IPS-20b (cell line): ENCODE measurements around the gene WDR91.
"Not testable (repeated sequence)": the region's sequence is repeated elsewhere in the genome, so short reads cannot be mapped to it uniquely, and the experiment has no call there.

Source experiments
- H3K27ac ChIP-seq: one replicate; pipeline ENCODE4 v1.5.1; 2013; ENCODE audit warnings: low read length
- H3K27me3 ChIP-seq: 2 replicates; pipeline ENCODE4 v1.6.1; 2013; ENCODE audit warnings: mild to moderate bottlenecking, low read length, inconsistent platforms; ENCODE audit not compliant: insufficient read depth
- H3K36me3 ChIP-seq: 2 replicates; pipeline ENCODE4 v1.6.1; 2013; ENCODE audit warnings: low read depth, mild to moderate bottlenecking, inconsistent platforms, low read length, moderate library complexity; ENCODE audit not compliant: insufficient read depth
- H3K4me1 ChIP-seq: 2 replicates; pipeline ENCODE4 v1.6.1; 2013; ENCODE audit warnings: mild to moderate bottlenecking, control low read depth, inconsistent platforms, low read length, moderate library complexity; ENCODE audit not compliant: insufficient read depth
- H3K4me3 ChIP-seq: 2 replicates; pipeline ENCODE4 v1.5.1; 2013; ENCODE audit warnings: mild to moderate bottlenecking, low read length, inconsistent platforms
- H3K9ac ChIP-seq: 2 replicates; pipeline ENCODE4 v1.6.1; 2013; ENCODE audit warnings: low read depth, mild to moderate bottlenecking, inconsistent platforms, low read length, moderate library complexity
- H3K9me3 ChIP-seq: 2 replicates; pipeline ENCODE4 v1.6.1; 2013; ENCODE audit warnings: mild to moderate bottlenecking, low read depth, low read length, inconsistent platforms; ENCODE audit not compliant: insufficient read depth

Gene WDR91

DNA sequence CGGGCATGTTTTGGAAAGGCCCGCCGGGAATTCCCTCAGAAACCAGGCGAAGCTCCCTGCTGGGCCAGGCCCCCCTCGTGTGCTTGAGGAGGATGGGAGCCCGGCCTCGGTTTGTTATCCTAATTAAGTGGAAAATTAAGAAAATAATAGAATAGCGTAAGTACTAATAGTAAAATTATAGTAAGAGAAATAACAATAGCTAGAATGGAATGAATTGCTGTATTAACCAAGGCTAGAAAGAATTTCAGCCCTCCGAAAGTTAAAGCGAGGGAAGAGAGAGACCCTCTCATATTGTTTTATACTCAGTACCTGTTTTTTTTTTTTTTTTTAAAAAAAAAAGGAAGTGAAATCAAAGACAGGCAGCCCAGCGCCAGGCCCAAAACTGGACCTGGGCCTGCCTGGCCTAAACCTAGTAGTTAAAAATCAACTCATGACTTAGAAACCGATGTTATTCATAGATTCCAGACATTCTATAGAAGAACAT, 40.3 kb downstream of the WDR91 start:
- H3K4me3 ChIP-seq, result peak overlapping the region; percentile 88; the same call in 1 of the 2 replicates
- not testable (repeated sequence) for H3K27ac ChIP-seq, H3K4me1 ChIP-seq, H3K9me3 ChIP-seq, H3K27me3 ChIP-seq
- H3K9ac ChIP-seq, result peak overlapping the region; percentile 84; the same call in 1 of the 2 replicates
- peaks cover 28% of the 10 kb centered on the region for H3K36me3 ChIP-seq

DNA sequence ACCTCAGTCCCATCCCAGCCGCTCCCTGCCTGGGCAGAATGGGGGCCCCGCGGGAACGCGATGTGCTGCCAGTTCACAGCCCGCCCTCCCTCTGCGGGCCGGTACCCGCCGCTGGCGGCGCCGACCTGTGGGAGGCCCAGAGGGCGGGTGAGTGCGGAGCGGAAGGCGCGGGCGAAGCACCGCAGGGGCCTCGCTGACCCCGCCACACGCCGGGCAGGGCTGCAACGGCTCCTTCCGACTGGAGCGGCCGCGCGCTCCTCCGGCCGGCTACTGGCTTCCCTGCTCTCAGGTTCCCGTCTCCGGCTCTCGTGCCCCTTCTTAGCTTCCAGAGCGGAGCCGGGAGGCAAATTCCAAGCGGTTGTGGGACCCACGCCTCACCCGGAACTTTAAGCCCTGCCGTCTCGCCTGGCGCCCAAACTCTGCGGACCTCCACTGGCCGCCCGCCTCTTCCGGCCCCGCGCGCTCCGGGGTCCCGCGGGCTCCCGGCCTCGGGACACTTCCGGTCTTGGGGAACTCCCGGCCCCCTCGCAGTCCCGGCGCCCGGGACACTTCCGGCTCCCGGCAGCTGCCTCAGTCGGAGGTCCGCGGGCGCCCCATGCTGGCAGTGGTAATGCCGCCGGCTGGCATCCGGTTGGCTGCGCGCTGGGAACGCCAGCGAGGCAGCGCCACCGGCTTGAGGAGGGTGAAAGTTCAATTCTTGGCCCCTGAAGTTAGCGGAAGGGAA, 40.9 kb downstream of the WDR91 start, which contains the start of gene CYREN:
Gene CYREN, minus strand, starts transcription at position 434 of the 724 bp plus-strand sequence. CDS start 1,785 bp downstream, outside the sequence.
- Histone ChIP-seq H3K4me3 (peak within 1 kb of the TSS; percentile 88), H3K4me1 (peaks cover 9% of the 10 kb centered on the region), H3K9me3 (no peaks in the 10 kb centered on the region), H3K27me3 (no peaks in the 10 kb centered on the region), H3K36me3 (peaks cover 34% of the 10 kb centered on the region), H3K9ac (peak within 1 kb of the TSS; percentile 84), H3K27ac (peak within 1 kb of the TSS; percentile 87)

DNA sequence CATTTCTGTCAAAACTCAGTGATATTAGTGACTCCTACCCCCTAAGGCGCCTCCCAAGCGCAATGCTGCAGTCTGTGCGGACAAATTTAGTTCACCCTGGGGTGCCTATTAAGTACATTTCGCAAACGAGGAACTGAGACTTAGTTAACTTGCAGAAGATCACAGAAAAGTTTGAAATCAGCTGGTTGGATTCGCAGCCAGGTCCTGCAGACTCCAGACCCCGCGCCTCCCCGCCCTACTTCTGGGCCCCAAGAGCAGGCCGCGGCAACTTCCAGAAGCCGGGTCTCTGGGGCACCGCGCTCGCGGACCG, 41.4 kb downstream of the WDR91 start:
- no peaks in the 10 kb centered on the region for H3K9me3 ChIP-seq
- peak overlapping the region; percentile 84 for H3K9ac ChIP-seq
- H3K4me1 ChIP-seq, result peaks cover 9% of the 10 kb centered on the region
- peaks cover 39% of the 10 kb centered on the region for H3K36me3 ChIP-seq
- peak overlapping the region; percentile 88 for H3K4me3 ChIP-seq
- H3K27me3 ChIP-seq, result no peaks in the 10 kb centered on the region
- H3K27ac ChIP-seq, result peak overlapping the region; percentile 87

DNA sequence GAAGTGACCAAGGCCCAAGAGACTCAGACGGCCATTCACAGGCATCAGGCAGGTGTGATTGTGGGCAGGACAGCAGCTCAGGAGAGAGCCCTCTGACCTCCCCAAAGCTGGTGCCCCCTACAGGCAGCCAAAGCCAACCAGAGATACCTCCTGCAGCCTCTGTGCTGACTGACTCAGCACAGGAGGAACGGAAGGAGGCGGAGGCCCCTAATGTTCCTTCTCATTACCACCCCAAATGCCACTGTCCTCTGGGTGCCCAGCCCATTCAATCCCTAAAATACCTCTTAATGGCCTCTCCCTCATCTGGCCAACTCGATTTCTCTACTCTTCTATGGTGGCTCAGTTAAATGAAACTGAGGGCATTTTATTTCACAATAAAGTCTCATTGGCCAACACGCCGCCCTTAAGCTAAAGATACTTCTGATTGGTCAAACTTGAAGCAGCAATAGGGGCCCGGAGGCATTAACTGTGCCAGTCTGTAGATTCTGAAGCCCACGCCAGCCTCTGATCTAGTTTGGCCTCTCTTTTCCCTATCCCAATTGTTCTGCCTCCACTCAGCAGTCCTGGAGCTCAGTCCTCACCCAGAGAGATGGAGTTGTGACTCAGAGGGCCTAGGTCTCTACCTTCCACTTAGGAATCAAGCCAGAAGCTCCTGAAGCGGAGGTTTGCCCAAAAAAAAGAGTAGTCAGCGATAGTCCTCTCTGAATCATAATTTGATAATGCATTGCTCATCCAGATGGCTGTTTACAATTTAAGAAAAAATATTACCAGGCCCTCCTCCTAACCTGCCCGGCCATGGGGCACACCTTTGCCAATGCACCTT, 42.0 kb downstream of the WDR91 start:
- peaks cover 9% of the 10 kb centered on the region for H3K4me1 ChIP-seq
- H3K4me3 ChIP-seq, result peak overlapping the region; percentile 88
- H3K9ac ChIP-seq, result peak overlapping the region; percentile 84
- no peak overlapping the region for H3K27ac ChIP-seq
- no peaks in the 10 kb centered on the region for H3K27me3 ChIP-seq
- H3K36me3 ChIP-seq, result peaks cover 44% of the 10 kb centered on the region
- no peaks in the 10 kb centered on the region for H3K9me3 ChIP-seq

DNA sequence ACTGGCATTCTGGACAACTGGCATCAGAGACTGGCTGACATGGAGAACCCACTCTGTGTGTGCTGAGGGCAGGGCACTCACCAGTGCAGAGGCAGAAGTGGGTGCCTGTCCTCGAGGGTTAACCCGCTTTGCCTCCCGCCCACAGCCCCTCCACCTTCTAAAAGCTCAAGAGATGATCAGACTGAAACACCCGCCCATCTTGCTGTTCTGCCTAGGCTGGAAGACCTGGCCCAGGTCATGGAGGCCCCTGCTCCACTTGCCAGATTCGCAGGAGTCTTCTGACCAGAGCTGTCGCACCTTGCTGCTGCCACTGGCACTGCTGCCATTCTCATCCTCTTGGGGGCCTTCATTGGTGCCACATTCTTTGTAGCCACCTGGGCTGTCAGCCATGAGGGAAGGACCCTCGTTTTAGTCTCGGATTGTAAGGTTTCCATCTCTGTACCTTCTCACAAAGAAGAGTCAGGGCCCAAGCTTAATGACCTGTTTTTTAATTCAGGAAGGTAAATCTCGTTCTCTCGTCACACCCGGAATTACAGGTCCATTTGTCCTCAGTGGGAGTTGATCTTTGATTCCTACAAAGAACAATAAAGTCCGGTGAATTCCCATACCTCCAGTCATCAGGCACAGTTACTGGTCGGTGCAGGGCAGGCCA, 42.7 kb downstream of the WDR91 start:
- Histone ChIP-seq H3K4me3 (no peak overlapping the region), H3K9ac (no peak overlapping the region), H3K27me3 (no peaks in the 10 kb centered on the region), H3K9me3 (no peaks in the 10 kb centered on the region), H3K36me3 (peaks cover 46% of the 10 kb centered on the region), H3K27ac (no peak overlapping the region), H3K4me1 (peaks cover 9% of the 10 kb centered on the region)

DNA sequence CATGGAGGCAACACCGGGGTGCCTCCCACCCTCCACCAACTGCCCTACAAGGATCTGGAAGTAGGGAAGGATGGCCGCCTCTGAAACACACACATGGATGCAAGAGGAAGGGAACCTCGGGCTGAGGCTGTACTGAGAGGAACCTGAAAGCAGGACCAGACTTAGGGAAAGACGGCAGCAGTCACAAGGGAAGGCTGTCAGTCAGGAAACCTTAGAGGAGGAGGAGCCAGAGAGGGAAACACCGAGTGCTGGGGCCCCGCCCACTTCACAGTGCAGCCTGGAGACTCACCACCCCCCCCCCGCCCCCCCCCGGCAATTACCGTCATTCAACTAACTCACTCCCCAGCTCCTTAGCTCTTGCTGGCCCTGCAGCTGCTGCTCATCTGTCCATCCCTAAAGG, 43.3 kb downstream of the WDR91 start:
- H3K4me3 ChIP-seq, result no peak overlapping the region
- H3K27ac ChIP-seq, result no peak overlapping the region
- no peak overlapping the region for H3K9ac ChIP-seq
- H3K9me3 ChIP-seq, result no peaks in the 10 kb centered on the region
- peaks cover 46% of the 10 kb centered on the region for H3K36me3 ChIP-seq
- peaks cover 9% of the 10 kb centered on the region for H3K4me1 ChIP-seq
- H3K27me3 ChIP-seq, result no peaks in the 10 kb centered on the region

DNA sequence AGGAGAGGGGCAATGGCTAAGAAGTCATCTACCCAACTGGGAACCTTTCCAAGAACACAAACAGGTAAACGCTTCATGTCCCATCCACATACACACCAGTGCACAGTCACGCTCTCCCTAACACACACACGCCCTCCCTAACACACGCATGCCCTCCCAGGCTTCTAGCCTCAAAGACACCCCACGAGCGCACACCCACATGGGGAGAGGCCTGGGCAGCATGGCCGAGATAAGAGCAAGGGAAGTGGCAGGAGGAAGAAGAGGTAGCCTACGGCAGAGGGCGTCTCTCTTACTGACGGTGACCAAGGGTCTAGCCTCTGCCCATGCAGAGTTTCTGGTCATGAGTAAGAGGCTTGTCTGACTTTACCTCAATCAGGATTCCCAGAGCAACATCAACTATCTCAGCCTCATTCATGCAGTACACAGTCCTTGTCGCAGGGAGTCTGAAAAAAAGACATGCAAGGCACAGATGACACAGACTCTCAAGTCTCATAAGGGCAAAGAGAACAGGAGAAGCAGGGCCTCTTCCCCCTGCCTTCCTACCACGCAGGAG, 43.9 kb downstream of the WDR91 start:
- H3K27me3 ChIP-seq, result no peaks in the 10 kb centered on the region
- no peak overlapping the region for H3K9ac ChIP-seq
- peaks cover 2% of the 10 kb centered on the region for H3K9me3 ChIP-seq
- no peak overlapping the region for H3K4me3 ChIP-seq
- H3K4me1 ChIP-seq, result peaks cover 9% of the 10 kb centered on the region
- H3K27ac ChIP-seq, result no peak overlapping the region
- H3K36me3 ChIP-seq, result peaks cover 46% of the 10 kb centered on the region

DNA sequence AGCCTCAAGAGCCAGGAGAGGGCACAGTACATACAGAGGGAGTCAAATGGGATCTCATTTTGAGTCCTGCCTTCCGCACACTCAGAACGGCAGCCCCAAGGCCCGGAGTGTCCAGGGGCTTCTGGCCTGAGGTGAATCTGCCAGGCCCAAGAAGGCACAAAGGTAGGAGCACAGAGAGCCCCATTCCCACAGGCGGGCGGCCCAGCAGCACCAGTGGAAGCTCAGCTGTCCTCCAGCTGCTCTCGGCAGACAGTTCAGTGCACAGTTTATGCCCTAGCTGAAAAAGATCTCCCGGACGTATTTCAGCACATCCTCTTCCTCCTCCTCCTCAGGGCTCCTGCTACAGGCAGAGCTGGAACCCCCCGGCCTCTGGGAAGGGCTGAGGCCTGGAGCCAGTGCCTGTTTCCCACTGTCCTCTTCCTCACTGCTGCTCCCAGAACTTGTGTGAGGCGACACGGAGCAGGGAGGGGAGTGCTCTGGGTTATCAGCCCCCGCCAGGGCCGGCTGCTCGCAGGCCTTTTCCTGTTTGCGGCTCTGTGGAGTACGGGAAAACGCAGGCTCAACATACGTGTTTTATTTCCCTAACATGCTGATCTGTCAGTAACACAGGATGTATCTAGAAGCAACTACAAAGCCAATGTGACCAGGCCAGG, 44.9 kb downstream of the WDR91 start:
- H3K9me3 ChIP-seq, result peaks cover 5% of the 10 kb centered on the region
- no peaks in the 10 kb centered on the region for H3K27me3 ChIP-seq
- peaks cover 8% of the 10 kb centered on the region for H3K4me1 ChIP-seq
- no peak overlapping the region for H3K27ac ChIP-seq
- peaks cover 46% of the 10 kb centered on the region for H3K36me3 ChIP-seq
- no peak overlapping the region for H3K4me3 ChIP-seq
- no peak overlapping the region for H3K9ac ChIP-seq

DNA sequence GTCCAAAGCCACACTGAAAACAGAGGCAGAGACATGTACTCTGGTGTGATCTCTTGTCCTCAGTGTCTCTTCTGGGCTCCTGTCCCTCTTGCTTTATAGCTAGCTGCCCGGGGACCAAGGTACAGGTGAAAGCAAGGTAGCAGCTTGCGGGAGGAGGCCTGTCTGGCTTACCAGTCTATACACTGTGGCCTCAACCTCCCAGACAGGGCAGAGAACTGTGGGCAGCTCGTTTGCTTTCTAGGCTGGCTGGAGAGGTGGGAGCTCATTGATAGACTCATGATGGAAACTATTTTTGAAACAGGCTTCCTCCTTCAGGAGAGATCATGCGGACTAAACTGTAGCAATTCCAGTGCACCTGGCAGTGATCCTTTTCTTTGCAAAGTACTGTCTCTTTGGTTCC, 45.5 kb downstream of the WDR91 start:
- no peaks in the 10 kb centered on the region for H3K27me3 ChIP-seq
- no peak overlapping the region for H3K9ac ChIP-seq
- H3K36me3 ChIP-seq, result peaks cover 46% of the 10 kb centered on the region
- H3K4me1 ChIP-seq, result peaks cover 9% of the 10 kb centered on the region
- no peak overlapping the region for H3K4me3 ChIP-seq
- peaks cover 5% of the 10 kb centered on the region for H3K9me3 ChIP-seq
- no peak overlapping the region for H3K27ac ChIP-seq

DNA sequence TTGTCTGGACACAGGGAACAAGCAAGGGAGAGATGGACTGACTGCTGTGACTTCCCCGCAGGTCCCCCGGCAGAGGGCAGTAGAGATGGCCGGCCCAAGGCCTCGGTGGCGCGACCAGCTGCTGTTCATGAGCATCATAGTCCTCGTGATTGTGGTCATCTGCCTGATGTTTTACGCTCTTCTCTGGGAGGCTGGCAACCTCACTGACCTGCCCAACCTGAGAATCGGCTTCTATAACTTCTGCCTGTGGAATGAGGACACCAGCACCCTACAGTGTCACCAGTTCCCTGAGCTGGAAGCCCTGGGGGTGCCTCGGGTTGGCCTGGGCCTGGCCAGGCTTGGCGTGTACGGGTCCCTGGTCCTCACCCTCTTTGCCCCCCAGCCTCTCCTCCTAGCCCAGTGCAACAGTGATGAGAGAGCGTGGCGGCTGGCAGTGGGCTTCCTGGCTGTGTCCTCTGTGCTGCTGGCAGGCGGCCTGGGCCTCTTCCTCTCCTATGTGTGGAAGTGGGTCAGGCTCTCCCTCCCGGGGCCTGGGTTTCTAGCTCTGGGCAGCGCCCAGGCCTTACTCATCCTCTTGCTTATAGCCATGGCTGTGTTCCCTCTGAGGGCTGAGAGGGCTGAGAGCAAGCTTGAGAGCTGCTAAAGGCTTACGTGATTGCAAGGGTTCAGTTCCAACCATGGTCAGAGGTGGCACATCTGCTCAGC, 46.8 kb downstream of the WDR91 start:
- peaks cover 5% of the 10 kb centered on the region for H3K9me3 ChIP-seq
- no peak overlapping the region for H3K4me3 ChIP-seq
- no peak overlapping the region for H3K27ac ChIP-seq
- peaks cover 7% of the 10 kb centered on the region for H3K4me1 ChIP-seq
- no peak overlapping the region for H3K9ac ChIP-seq
- peaks cover 46% of the 10 kb centered on the region for H3K36me3 ChIP-seq
- H3K27me3 ChIP-seq, result no peaks in the 10 kb centered on the region
